Esophagus muscularis mucosa (tissue), 4 donors: ENCODE measurements around the gene AVPR1B. TPM values are rescaled to one million over a fixed set of nuclear protein-coding genes. Genes with fewer than 3 reads are reported as not detected.

Experiments used
- DNase-seq: peaks from one replicate; pipeline ENCODE4 v3.0.0-alpha.2; 2017; ENCODE audit errors: extremely low spot score
- H3K27ac ChIP-seq, 4 donors: fragments of 200-600 bp; sonication (generic); replicated peaks in 1 of 4; 1 replicate in 3 of 4; 2 replicates in 1 of 4; pipeline ENCODE4 v1.5.1; 2016 to 2019; ENCODE audit warnings: mild to moderate bottlenecking in 1 of 4
- H3K27me3 ChIP-seq, 4 donors: fragments of 200-600 bp; sonication (generic); one replicate each; pipeline versions ENCODE4 v1.5.1 to v1.6.0; 2016 to 2019
- H3K36me3 ChIP-seq, 4 donors: fragments of 200-600 bp; sonication (generic); one replicate each; pipeline ENCODE4 v1.5.1; 2016 to 2019
- H3K4me1 ChIP-seq, 4 donors: fragments of 200-600 bp; sonication (generic); one replicate each; pipeline ENCODE4 v1.5.1; 2016 to 2019
- H3K4me3 ChIP-seq, 4 donors: fragments of 200-600 bp; sonication (generic); 1 replicate in 2 of 4; 2 replicates in 2 of 4; pipeline ENCODE4 v1.5.1; 2016 to 2019; ENCODE audit warnings: mild to moderate bottlenecking in 4 of 4, moderate library complexity in 1 of 4
- H3K9me3 ChIP-seq, 4 donors: fragments of 200-600 bp; sonication (generic); 1 replicate in 3 of 4; 2 replicates in 1 of 4; pipeline ENCODE4 v1.5.1; 2016 to 2019
- EP300 ChIP-seq: sonication (generic); formaldehyde crosslinking; IDR thresholded peaks from one replicate; pipeline ENCODE4 v1.6.1; 2017; ENCODE audit warnings: antibody characterized with exemption
- POLR2A ChIP-seq: fragments of 450-650 bp; IDR thresholded peaks from one replicate; pipeline ENCODE4 v1.6.1; 2017; ENCODE audit warnings: antibody characterized with exemption, moderate library complexity, mild to moderate bottlenecking, low read depth
- POLR2AphosphoS5 ChIP-seq, 2 donors: sonication (generic); formaldehyde crosslinking; IDR thresholded peaks; one replicate each; pipeline ENCODE4 v1.6.1; 2017; ENCODE audit warnings: antibody characterized with exemption in 2 of 2
- WGBS: methylation state at CpG from one replicate; pipeline ENCODE4 v1.1.5; 2018; 5-methylcytosine and 5-hydroxymethylcytosine counted together
- intact Hi-C: fragments of 100-400 bp; cut with DNase I; formaldehyde crosslinking; loops from one replicate; pipeline ENCODE4 v1.15.1; 2023
- total RNA-seq, 4 donors: library from RNA; depleted of rRNA; stranded (reverse); fragments of >200 nt; gene quantifications; one replicate each; pipeline versions ENCODE4 v1.1.0 to v1.2.1, GENCODE V29; 2016
- TF ChIP-seq, protein P1 (sequence below), 3 experiments: fragments of 200-600 bp in 2 of 3; fragments of 450-650 bp in 1 of 3; sonication (generic) in 2 of 3; IDR thresholded peaks; one replicate each; pipeline ENCODE4 v1.5.1; 2017 to 2019; ENCODE audit warnings: antibody characterized with exemption in 3 of 3, mild to moderate bottlenecking in 2 of 3, moderate library complexity in 1 of 3

Gene AVPR1B
- total RNA-seq, 4 donors from 2014 or later, result not detected

GRCh38 chr1:206106328-206107167, 10.6 kb downstream of the AVPR1B start:
- no peak overlapping the region for H3K27ac ChIP-seq
- no peak overlapping the region for H3K4me3 ChIP-seq
- DNase-seq, result no peak
- intact Hi-C loops, result loop anchor here (5.0 kb wide), 2 partner anchors 74 to 124 kb away; no protein-coding TSS in a partner anchor
- TF ChIP-seq, protein P1, sequence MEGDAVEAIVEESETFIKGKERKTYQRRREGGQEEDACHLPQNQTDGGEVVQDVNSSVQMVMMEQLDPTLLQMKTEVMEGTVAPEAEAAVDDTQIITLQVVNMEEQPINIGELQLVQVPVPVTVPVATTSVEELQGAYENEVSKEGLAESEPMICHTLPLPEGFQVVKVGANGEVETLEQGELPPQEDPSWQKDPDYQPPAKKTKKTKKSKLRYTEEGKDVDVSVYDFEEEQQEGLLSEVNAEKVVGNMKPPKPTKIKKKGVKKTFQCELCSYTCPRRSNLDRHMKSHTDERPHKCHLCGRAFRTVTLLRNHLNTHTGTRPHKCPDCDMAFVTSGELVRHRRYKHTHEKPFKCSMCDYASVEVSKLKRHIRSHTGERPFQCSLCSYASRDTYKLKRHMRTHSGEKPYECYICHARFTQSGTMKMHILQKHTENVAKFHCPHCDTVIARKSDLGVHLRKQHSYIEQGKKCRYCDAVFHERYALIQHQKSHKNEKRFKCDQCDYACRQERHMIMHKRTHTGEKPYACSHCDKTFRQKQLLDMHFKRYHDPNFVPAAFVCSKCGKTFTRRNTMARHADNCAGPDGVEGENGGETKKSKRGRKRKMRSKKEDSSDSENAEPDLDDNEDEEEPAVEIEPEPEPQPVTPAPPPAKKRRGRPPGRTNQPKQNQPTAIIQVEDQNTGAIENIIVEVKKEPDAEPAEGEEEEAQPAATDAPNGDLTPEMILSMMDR (IDR thresholded peaks at IDR 0.05), result peak; percentile 78 to 82 (median 81)
- TF ChIP-seq POLR2AphosphoS5 (IDR thresholded peaks at IDR 0.05) (peak in 1 of 2 donors; percentile 48), POLR2A (no peak), EP300 (no peak)
- H3K4me1 ChIP-seq, result peaks cover 0 to 5% (median 2%) of the 10 kb centered on the region in 4 donors
- peaks cover 0 to 6% (median 0%) of the 10 kb centered on the region in 4 donors for H3K27me3 ChIP-seq
- 46% methylated on average over 8 of the region's 8 CpGs for WGBS
- no peaks in the 10 kb centered on the region for H3K9me3 ChIP-seq
- no peaks in the 10 kb centered on the region for H3K36me3 ChIP-seq

GRCh38 chr1:206105464-206105995, 11.7 kb downstream of the AVPR1B start:
- TF ChIP-seq POLR2A (no peak), EP300 (no peak), POLR2AphosphoS5 (IDR thresholded peaks at IDR 0.05) (no peak)
- TF ChIP-seq, protein P1 (IDR thresholded peaks at IDR 0.05), result no peak
- no peaks in the 10 kb centered on the region for H3K36me3 ChIP-seq
- intact Hi-C loops, result loop anchor here (5.0 kb wide), 2 partner anchors 73 to 123 kb away; no protein-coding TSS in a partner anchor
- no peak for DNase-seq
- 92% methylated on average over 4 of the region's 4 CpGs for WGBS
- peaks cover 0 to 5% (median 2%) of the 10 kb centered on the region in 4 donors for H3K4me1 ChIP-seq
- no peak overlapping the region for H3K27ac ChIP-seq
- no peak overlapping the region for H3K4me3 ChIP-seq
- H3K27me3 ChIP-seq, result peaks cover 0 to 6% (median 0%) of the 10 kb centered on the region in 4 donors
- no peaks in the 10 kb centered on the region for H3K9me3 ChIP-seq

- H3K4me3 ChIP-seq, result no peak overlapping the region
- H3K27me3 ChIP-seq, result peaks cover 0 to 17% (median 0%) of the 10 kb centered on the region in 4 donors
- 97% methylated on average over 10 of the region's 10 CpGs for WGBS
- peaks cover 0 to 5% (median 2%) of the 10 kb centered on the region in 4 donors for H3K4me1 ChIP-seq
- TF ChIP-seq, protein P1 (IDR thresholded peaks at IDR 0.05), result no peak
- no peak for TF ChIP-seq POLR2A
- TF ChIP-seq POLR2AphosphoS5 (IDR thresholded peaks at IDR 0.05), result no peak
- TF ChIP-seq EP300, result no peak
- DNase-seq, result peak; percentile 75
- no peak overlapping the region for H3K27ac ChIP-seq
- no peaks in the 10 kb centered on the region for H3K9me3 ChIP-seq
- H3K36me3 ChIP-seq, result no peaks in the 10 kb centered on the region
- intact Hi-C loops, result loop anchor here (5.0 kb wide), 1 partner anchor 187 kb away; no protein-coding TSS in a partner anchor
Measured at GRCh38 chr1:206103979-206104378, 13.2 kb downstream of the AVPR1B start.

GRCh38 chr1:206102292-206102936, 14.8 kb downstream of the AVPR1B start:
- Histone ChIP-seq H3K4me1 (peaks cover 0 to 5% (median 2%) of the 10 kb centered on the region in 4 donors), H3K27ac (no peak overlapping the region), H3K36me3 (no peaks in the 10 kb centered on the region), H3K27me3 (peaks cover 0 to 12% (median 0%) of the 10 kb centered on the region in 4 donors), H3K9me3 (no peaks in the 10 kb centered on the region), H3K4me3 (no peak overlapping the region)
- TF ChIP-seq, protein P1 (IDR thresholded peaks at IDR 0.05), result no peak
- TF ChIP-seq POLR2A (no peak), POLR2AphosphoS5 (IDR thresholded peaks at IDR 0.05) (no peak), EP300 (no peak)
- intact Hi-C loops, result loop anchor here (5.0 kb wide), 1 partner anchor 185 kb away; no protein-coding TSS in a partner anchor
- DNase-seq, result no peak
